WERI-Rb-1 (cell line): Measurements from ENCODE around the gene RNF130.

Source experiments
- DNase-seq: peaks from one replicate; pipeline ENCODE4 v3.0.0-alpha.2; 2020
- H3K27ac ChIP-seq: fragments of 250-450 bp; sonication (Bioruptor Pico); 2 replicates; pipeline ENCODE4 v1.5.1; 2020; ENCODE audit warnings: mild to moderate bottlenecking, moderate library complexity
- H3K27me3 ChIP-seq: fragments of 250-450 bp; sonication (Bioruptor Pico); 2 replicates; pipeline ENCODE4 v1.5.1; 2021; ENCODE audit warnings: mild to moderate bottlenecking, low read depth, moderate library complexity; ENCODE audit not compliant: insufficient read depth, severe bottlenecking
- H3K36me3 ChIP-seq: fragments of 250-450 bp; sonication (Bioruptor Pico); 2 replicates; pipeline ENCODE4 v1.5.1; 2020; ENCODE audit warnings: mild to moderate bottlenecking, moderate library complexity
- H3K4me3 ChIP-seq: 2 replicates; pipeline ENCODE4 v1.5.1; 2011; ENCODE audit warnings: low read depth, mild to moderate bottlenecking, control low read depth, low read length
- H3K9me3 ChIP-seq: fragments of 250-450 bp; sonication (Bioruptor Pico); 2 replicates; pipeline ENCODE4 v1.5.1; 2021; ENCODE audit warnings: mild to moderate bottlenecking, moderate library complexity; ENCODE audit not compliant: severe bottlenecking
- TF ChIP-seq, protein P1 (sequence below): IDR thresholded peaks from 2 replicates; pipeline ENCODE4 v1.5.1; 2011; ENCODE audit warnings: low read depth, mild to moderate bottlenecking, control low read depth, inconsistent platforms, low read length

The RNF130 gene

DNA sequence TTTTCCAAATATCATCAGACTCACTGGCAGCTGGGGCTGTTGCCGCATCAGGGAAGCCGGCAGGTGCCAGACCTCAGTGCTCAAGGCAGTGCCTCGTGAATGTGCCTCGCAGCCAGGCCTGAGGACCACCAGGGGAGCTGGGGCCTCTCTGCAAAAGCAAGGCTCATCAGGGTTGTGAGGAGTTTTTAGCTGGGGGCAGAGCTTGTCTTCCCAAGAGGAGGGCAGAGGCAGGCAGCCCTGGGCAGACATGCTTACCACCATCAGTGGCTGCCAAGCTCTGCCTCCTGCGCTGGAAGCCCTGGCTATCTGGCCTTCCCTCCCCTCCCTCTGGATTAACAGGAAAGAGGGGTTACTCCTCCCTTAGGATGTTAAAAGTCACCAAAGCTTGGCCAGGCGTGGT is 155.0 kb downstream of the RNF130 start:
- Histone ChIP-seq H3K36me3 (no peaks in the 10 kb centered on the region), H3K9me3 (no peaks in the 10 kb centered on the region), H3K4me3 (no peak overlapping the region), H3K27me3 (no peaks in the 10 kb centered on the region), H3K27ac (no peak overlapping the region)
- DNase-seq = no peak
- TF ChIP-seq, protein P1, sequence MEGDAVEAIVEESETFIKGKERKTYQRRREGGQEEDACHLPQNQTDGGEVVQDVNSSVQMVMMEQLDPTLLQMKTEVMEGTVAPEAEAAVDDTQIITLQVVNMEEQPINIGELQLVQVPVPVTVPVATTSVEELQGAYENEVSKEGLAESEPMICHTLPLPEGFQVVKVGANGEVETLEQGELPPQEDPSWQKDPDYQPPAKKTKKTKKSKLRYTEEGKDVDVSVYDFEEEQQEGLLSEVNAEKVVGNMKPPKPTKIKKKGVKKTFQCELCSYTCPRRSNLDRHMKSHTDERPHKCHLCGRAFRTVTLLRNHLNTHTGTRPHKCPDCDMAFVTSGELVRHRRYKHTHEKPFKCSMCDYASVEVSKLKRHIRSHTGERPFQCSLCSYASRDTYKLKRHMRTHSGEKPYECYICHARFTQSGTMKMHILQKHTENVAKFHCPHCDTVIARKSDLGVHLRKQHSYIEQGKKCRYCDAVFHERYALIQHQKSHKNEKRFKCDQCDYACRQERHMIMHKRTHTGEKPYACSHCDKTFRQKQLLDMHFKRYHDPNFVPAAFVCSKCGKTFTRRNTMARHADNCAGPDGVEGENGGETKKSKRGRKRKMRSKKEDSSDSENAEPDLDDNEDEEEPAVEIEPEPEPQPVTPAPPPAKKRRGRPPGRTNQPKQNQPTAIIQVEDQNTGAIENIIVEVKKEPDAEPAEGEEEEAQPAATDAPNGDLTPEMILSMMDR = no peak

- Histone ChIP-seq H3K27me3 (no peaks in the 10 kb centered on the region), H3K36me3 (no peaks in the 10 kb centered on the region), H3K4me3 (no peak overlapping the region), H3K27ac (no peak overlapping the region), H3K9me3 (no peaks in the 10 kb centered on the region)
- TF ChIP-seq, protein P1 = no peak
- DNase-seq = no peak
Measured at GRCh38 chr5:179915406-179915935, 156.1 kb downstream of the RNF130 start.

DNA sequence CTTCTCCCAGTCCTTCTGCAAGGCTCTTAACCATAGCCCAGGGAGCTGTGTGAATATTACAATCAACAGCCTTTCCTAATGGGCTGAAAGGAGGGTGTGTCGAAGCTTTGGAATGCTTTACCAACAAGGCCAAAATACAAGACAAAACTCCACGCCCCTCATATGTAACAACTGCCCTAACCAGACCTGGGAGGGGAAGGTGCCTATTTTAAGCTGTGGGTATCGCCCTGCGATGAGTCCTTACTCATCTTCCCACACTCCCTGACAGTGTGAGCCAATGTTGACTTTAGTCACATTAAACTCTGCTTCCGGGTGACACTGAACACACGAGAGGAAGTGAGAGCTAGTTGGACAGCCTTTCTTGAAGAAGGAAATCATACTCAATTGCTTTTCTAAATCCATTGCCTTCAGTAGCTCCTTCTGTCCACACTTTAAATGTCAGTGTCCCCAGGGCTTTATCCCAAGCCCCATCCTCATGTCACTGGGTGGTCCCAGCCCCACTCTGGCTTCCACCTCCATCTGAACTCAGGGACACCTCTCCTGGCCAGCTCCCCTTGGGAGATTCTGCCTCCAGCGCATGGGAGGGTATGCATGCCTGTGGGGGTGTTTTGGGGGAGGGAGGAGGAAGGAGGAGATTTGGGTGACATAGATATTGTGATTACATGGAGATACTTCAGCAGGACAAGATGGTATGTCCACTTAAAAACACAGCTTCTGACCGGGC is 157.4 kb downstream of the RNF130 start:
- TF ChIP-seq, protein P1 = no peak
- Histone ChIP-seq H3K27me3 (no peaks in the 10 kb centered on the region), H3K4me3 (no peak overlapping the region), H3K36me3 (no peaks in the 10 kb centered on the region), H3K9me3 (no peaks in the 10 kb centered on the region), H3K27ac (no peak overlapping the region)
- DNase-seq = no peak

DNA sequence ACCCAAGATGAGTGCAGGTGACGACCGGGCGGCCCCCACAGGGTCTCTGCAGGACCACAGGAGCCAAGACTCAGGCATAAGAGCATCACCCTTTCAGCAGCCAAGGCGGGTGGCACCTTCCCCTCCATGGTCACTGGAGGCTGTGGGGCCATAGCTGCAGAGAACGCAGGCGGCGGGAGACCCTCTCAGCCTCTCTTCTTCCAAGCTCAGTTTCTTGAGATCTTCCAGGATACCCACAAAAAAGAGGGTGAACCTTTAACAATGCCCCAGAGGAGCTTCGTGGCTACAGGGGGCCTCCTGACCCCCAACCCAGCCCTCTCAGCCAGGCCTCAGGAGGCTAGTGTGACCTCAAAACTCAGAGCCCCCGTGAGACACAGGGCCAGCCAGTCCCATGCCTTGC is 158.1 kb downstream of the RNF130 start:
- no peak overlapping the region for H3K4me3 ChIP-seq
- no peaks in the 10 kb centered on the region for H3K9me3 ChIP-seq
- H3K36me3 ChIP-seq = no peaks in the 10 kb centered on the region
- H3K27me3 ChIP-seq = no peaks in the 10 kb centered on the region
- H3K27ac ChIP-seq = no peak overlapping the region
- DNase-seq = no peak
- TF ChIP-seq, protein P1 = no peak

GRCh38 chr5:179912951-179913350 is 158.6 kb downstream of the RNF130 start:
- TF ChIP-seq, protein P1 = no peak
- Histone ChIP-seq H3K27ac (no peak overlapping the region), H3K36me3 (no peaks in the 10 kb centered on the region), H3K9me3 (no peaks in the 10 kb centered on the region), H3K27me3 (no peaks in the 10 kb centered on the region), H3K4me3 (no peak overlapping the region)
- no peak for DNase-seq

DNA sequence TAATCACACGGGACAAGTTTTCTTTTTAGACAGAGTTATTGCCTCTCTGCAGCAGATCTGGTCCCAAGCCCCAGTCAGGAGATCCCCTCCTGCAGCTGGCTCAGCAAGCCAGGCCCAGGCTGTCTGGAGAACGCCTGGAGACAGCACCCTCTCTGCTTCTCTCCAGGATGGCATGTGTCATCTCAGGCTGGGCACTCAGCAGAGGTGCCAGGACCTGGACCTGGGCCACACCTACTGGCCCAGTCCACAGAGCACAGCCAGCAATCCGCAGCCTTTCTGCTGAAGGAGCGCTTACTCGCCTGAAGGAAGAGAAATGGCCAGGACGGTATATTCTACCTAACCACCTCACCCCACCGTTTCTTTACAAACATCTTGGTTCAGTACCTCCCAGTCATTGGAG is 159.2 kb downstream of the RNF130 start:
- Histone ChIP-seq H3K27me3 (no peaks in the 10 kb centered on the region), H3K27ac (no peak overlapping the region), H3K9me3 (no peaks in the 10 kb centered on the region), H3K4me3 (no peak overlapping the region), H3K36me3 (no peaks in the 10 kb centered on the region)
- TF ChIP-seq, protein P1 = no peak
- DNase-seq = no peak
